A673 (cell line): Measurements from ENCODE around the gene POMC. TPM values are rescaled to one million over a fixed set of nuclear protein-coding genes. Genes with fewer than 3 reads are reported as not detected.

ENCODE experiments used
- BruUV-seq: library from RNA; stranded (reverse); fragments of 400-500 nt; replicated peaks from 2 replicates; lab custom pipeline; 2021; lab: Mats Ljungman, UMichigan
- CTCF ChIA-PET: fragments of 300-600 bp; sonication (Branson Sonifier 250); formaldehyde crosslinking; loops from one replicate; lab custom pipeline; 2022; ENCODE audit warnings: antibody characterized with exemption; lab: Charles Lee
- POLR2A ChIA-PET: fragments of 300-600 bp; sonication (Branson Sonifier 250); formaldehyde crosslinking; loops from one replicate; lab custom pipeline; 2022; ENCODE audit warnings: antibody characterized with exemption; ENCODE audit not compliant: low non-redundant PET; lab: Charles Lee
- DNase-seq: peaks from one replicate; pipeline ENCODE4 v3.0.0-alpha.2; 2015; ENCODE audit warnings: low spot score
- H3K27ac ChIP-seq: fragments of 200-600 bp; sonication (generic); 2 replicates; pipeline ENCODE4 v1.5.1; 2016; ENCODE audit warnings: mixed run types, low read depth, mild to moderate bottlenecking, mixed read lengths, antibody characterized with exemption, low read length; ENCODE audit not compliant: poor library complexity, severe bottlenecking
- H3K27me3 ChIP-seq: fragments of 200-600 bp; sonication (generic); replicated peaks from 2 replicates; pipeline ENCODE4 v1.6.1; 2017; ENCODE audit warnings: mixed run types, low read depth, mild to moderate bottlenecking, mixed read lengths, antibody characterized with exemption, low read length; ENCODE audit not compliant: insufficient read depth, poor library complexity
- H3K36me3 ChIP-seq: fragments of 200-600 bp; sonication (generic); 2 replicates; pipeline ENCODE4 v1.6.1; 2016; ENCODE audit warnings: mixed run types, mild to moderate bottlenecking, mixed read lengths, antibody characterized with exemption, low read length; ENCODE audit not compliant: insufficient read depth, poor library complexity, severe bottlenecking
- H3K4me1 ChIP-seq: fragments of 200-600 bp; sonication (generic); 2 replicates; pipeline ENCODE4 v1.6.1; 2017; ENCODE audit warnings: mixed run types, mild to moderate bottlenecking, mixed read lengths, antibody characterized with exemption, low read length; ENCODE audit not compliant: insufficient read depth, poor library complexity, severe bottlenecking
- H3K4me3 ChIP-seq: fragments of 200-600 bp; sonication (generic); 2 replicates; pipeline ENCODE4 v1.5.1; 2016; ENCODE audit warnings: low read depth, mixed run types, mild to moderate bottlenecking, mixed read lengths, low read length; ENCODE audit not compliant: poor library complexity, severe bottlenecking
- H3K9me3 ChIP-seq: fragments of 200-600 bp; sonication (generic); 2 replicates; pipeline ENCODE4 v1.6.1; 2016; ENCODE audit warnings: mixed run types, low read depth, mild to moderate bottlenecking, mixed read lengths, antibody characterized with exemption, low read length; ENCODE audit not compliant: poor library complexity, severe bottlenecking
- EZH2 ChIP-seq: fragments of 200-600 bp; sonication (generic); IDR thresholded peaks from 2 replicates; pipeline ENCODE4 v1.6.1; 2017; ENCODE audit warnings: borderline replicate concordance, low read depth, mild to moderate bottlenecking, mixed read lengths, antibody characterized with exemption, low read length; ENCODE audit not compliant: poor library complexity, severe bottlenecking
- intact Hi-C: fragments of 100-400 bp; cut with micrococcal nuclease; formaldehyde crosslinking; loops from one replicate; pipeline ENCODE4 v1.10.0; 2022; ENCODE audit not compliant: unreplicated experiment
- total RNA-seq: library from RNA; stranded (reverse); gene quantifications from 2 replicates; pipeline ENCODE4 v1.2.3, GENCODE V29; 2021
- TF ChIP-seq, protein P1 (sequence below): fragments of 300-800, 200-600 bp; sonication (generic); conservative IDR thresholded peaks from 2 replicates; pipeline ENCODE4 v1.5.1; 2017; ENCODE audit warnings: low read depth, mild to moderate bottlenecking, antibody characterized with exemption, low read length, moderate library complexity, mixed read lengths

POMC gene
- total RNA-seq, 1 experiment from 2014 or later: not detected

DNA sequence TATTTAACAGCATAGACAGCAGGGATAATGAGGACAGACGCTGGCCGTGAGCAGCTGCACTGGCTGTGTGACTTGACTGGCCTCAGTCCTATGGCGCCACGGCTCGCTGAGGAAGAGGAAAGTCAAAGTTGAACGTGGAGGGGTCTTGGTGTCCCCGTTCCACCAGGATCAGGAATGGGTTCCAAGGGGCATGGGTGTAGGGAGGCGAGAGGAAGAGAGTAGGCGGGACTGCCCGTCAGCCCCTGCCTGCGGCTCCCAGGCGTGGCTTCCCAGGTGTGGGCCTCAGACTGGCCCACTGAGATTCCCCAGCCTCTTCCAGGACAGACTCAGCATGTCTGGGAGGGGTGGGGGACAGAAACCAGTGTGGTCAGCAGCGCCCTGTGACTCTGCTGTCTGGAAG lies 51.4 kb downstream of the POMC start:
- DNase-seq: no peak
- H3K36me3 ChIP-seq: no peaks in the 10 kb centered on the region
- H3K27me3 ChIP-seq: peaks cover 13% of the 10 kb centered on the region
- no peak overlapping the region for H3K4me3 ChIP-seq
- no TSS peak for BruUV-seq
- ChIA-PET CTCF (no interaction called here), POLR2A (no interaction called here)
- H3K9me3 ChIP-seq: no peaks in the 10 kb centered on the region
- no peak overlapping the region for H3K27ac ChIP-seq
- intact Hi-C loops: no loop called here
- TF ChIP-seq, protein P1, sequence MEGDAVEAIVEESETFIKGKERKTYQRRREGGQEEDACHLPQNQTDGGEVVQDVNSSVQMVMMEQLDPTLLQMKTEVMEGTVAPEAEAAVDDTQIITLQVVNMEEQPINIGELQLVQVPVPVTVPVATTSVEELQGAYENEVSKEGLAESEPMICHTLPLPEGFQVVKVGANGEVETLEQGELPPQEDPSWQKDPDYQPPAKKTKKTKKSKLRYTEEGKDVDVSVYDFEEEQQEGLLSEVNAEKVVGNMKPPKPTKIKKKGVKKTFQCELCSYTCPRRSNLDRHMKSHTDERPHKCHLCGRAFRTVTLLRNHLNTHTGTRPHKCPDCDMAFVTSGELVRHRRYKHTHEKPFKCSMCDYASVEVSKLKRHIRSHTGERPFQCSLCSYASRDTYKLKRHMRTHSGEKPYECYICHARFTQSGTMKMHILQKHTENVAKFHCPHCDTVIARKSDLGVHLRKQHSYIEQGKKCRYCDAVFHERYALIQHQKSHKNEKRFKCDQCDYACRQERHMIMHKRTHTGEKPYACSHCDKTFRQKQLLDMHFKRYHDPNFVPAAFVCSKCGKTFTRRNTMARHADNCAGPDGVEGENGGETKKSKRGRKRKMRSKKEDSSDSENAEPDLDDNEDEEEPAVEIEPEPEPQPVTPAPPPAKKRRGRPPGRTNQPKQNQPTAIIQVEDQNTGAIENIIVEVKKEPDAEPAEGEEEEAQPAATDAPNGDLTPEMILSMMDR: no peak
- no peak for TF ChIP-seq EZH2
- no peaks in the 10 kb centered on the region for H3K4me1 ChIP-seq

GRCh38 chr2:25115902-25116301 lies 52.5 kb downstream of the POMC start:
- intact Hi-C loops: no loop called here
- H3K4me1 ChIP-seq: no peaks in the 10 kb centered on the region
- H3K9me3 ChIP-seq: no peaks in the 10 kb centered on the region
- H3K36me3 ChIP-seq: no peaks in the 10 kb centered on the region
- DNase-seq: no peak
- no peak overlapping the region for H3K27ac ChIP-seq
- POLR2A ChIA-PET: interaction anchor here (0.6 kb wide), 1 partner anchor 146 kb away, joined by 3 read pairs; no protein-coding TSS in a partner anchor
- no peak overlapping the region for H3K4me3 ChIP-seq
- no peak for TF ChIP-seq EZH2
- CTCF ChIA-PET: no interaction called here
- no TSS peak for BruUV-seq
- H3K27me3 ChIP-seq: peaks cover 15% of the 10 kb centered on the region

DNA sequence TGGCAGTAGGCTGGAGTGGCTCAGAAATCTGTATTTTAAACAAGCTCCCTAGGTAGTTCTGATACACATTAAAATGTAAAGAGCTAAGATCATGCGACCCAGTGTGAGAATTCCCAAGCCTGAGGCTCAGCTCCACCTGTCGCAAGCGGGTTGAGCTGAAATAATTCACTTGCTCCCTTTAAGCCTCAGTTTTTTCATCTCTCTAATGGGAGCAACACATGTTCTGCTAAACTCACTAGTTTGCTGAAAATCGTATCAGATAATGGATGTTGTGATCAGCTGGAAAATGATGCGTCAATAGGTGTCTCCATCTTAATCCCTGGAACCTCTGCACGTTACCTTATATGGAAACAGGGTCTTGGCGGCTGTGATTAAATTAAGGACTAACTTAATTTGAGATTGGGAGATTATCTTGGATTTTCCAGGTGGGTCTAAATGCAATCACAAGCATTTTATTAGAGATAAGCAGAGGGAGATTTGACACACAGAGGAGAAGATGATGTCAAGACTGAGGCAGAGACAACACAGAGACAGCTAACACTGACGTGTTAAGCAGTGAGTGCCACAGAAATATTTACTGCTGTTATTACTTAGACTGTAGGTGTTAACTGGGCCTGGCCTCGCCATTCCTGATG lies 53.0 kb downstream of the POMC start:
- CTCF ChIA-PET: no interaction called here

More for the DNA sequence above, 53.0 kb downstream of the POMC start:
- Histone ChIP-seq H3K4me3 (no peak overlapping the region), H3K27ac (no peak overlapping the region), H3K27me3 (peaks cover 18% of the 10 kb centered on the region), H3K9me3 (no peaks in the 10 kb centered on the region), H3K4me1 (no peaks in the 10 kb centered on the region), H3K36me3 (no peaks in the 10 kb centered on the region)
- POLR2A ChIA-PET: interaction anchor here (0.6 kb wide), 1 partner anchor 145 kb away, joined by 3 read pairs; no protein-coding TSS in a partner anchor
- no peak for DNase-seq
- intact Hi-C loops: no loop called here
- no peak for TF ChIP-seq EZH2
- TF ChIP-seq, protein P1: no peak
- no TSS peak for BruUV-seq
